ENCODE measurements around the gene TFEB. TPM values are rescaled to one million over a fixed set of nuclear protein-coding genes. Genes with fewer than 3 reads are reported as not detected.
"Not testable (repeated sequence)": the region's sequence is repeated elsewhere in the genome, so short reads cannot be mapped to it uniquely, and the experiment has no call there.

The TFEB gene
- total and polyA plus RNA-seq, 2 experiments from 2014 or later = 34.0 to 41.0 TPM

DNA sequence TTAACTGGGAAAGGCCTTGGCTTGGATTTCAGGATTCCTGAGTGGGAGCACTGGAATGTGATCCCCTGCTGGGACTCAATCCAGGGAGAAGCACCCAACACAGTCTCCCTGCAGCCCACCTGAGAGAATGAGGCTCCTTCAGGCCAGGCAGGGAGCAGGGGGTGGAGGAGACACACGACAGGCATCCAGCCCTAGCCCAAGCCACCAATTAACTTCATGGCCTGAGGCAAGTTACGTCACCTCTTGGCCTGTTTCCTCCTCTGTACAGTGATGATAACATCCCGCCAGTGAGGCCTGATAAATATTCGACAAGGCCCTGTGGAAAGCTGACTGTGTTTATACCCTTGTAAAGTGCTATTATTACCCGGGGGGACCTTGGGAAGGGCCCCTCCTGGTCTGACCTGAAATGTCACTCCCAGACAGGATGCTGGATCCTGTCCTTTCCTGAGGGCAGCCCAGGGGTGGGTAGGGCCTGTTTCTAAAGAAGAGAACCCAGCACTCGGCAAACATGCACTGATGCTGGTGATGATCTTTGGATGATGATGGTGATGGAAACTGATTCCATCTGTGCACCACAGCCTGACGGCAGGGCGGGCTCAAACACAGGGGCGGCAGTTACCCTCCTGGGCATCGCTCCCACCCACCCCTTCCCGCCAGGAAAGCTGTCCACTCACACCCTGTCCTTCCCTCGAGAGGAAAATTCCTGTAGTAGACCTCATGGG, 31.9 kb upstream of the TFEB start:
- Histone ChIP-seq H3K4me1 (ENCODE audit: low read depth) (peaks cover 23% of the 10 kb centered on the region), H3K27ac (peak overlapping the region; percentile 63), H3K27me3 (no peaks in the 10 kb centered on the region), H3K9me3 (ENCODE audit: low read depth) (no peaks in the 10 kb centered on the region), H3K4me3 (no peak overlapping the region), H3K36me3 (peaks cover 11% of the 10 kb centered on the region)
- no peak for TF ChIP-seq CTCF (IDR thresholded peaks at IDR 0.05; ENCODE audit: low read depth, low read length)
- peak; percentile 36 to 87 for DNase-seq (ENCODE audit: low read depth in 1 of 2, low spot score in 1 of 2)

- H3K9me3 ChIP-seq (ENCODE audit: low read depth); H3K27me3 ChIP-seq; H3K27ac ChIP-seq; H3K36me3 ChIP-seq; H3K4me3 ChIP-seq; DNase-seq (ENCODE audit: low read depth in 1 of 2, low spot score in 1 of 2): not testable (repeated sequence)
- peaks cover 23% of the 10 kb centered on the region for H3K4me1 ChIP-seq (ENCODE audit: low read depth)
Observed at GRCh38 chr6:41766043-41766664, 30.7 kb upstream of the TFEB start.

GRCh38 chr6:41763470-41763869, 28.1 kb upstream of the TFEB start:
- peaks cover 17% of the 10 kb centered on the region for H3K4me1 ChIP-seq (ENCODE audit: low read depth)
- no peaks in the 10 kb centered on the region for H3K9me3 ChIP-seq (ENCODE audit: low read depth)
- TF ChIP-seq CTCF (IDR thresholded peaks at IDR 0.05; ENCODE audit: low read depth, low read length) = no peak
- H3K36me3 ChIP-seq = no peaks in the 10 kb centered on the region
- no peak overlapping the region for H3K4me3 ChIP-seq
- DNase-seq (ENCODE audit: low read depth in 1 of 2, low spot score in 1 of 2) = no peak
- no peak overlapping the region for H3K27ac ChIP-seq
- no peaks in the 10 kb centered on the region for H3K27me3 ChIP-seq

GRCh38 chr6:41759905-41760579, 24.6 kb upstream of the TFEB start:
- DNase-seq (ENCODE audit: low read depth in 1 of 2, low spot score in 1 of 2) = no peak
- TF ChIP-seq CTCF (IDR thresholded peaks at IDR 0.05; ENCODE audit: low read depth, low read length) = no peak
- no peaks in the 10 kb centered on the region for H3K4me1 ChIP-seq (ENCODE audit: low read depth)

GRCh38 chr6:41759106-41759904, 23.9 kb upstream of the TFEB start:
- H3K27ac ChIP-seq = no peak overlapping the region
- no peak for TF ChIP-seq CTCF (IDR thresholded peaks at IDR 0.05; ENCODE audit: low read depth, low read length)
- no peaks in the 10 kb centered on the region for H3K27me3 ChIP-seq
- no peak overlapping the region for H3K4me3 ChIP-seq
- DNase-seq (ENCODE audit: low read depth in 1 of 2, low spot score in 1 of 2) = no peak
- H3K4me1 ChIP-seq (ENCODE audit: low read depth) = no peaks in the 10 kb centered on the region
- no peaks in the 10 kb centered on the region for H3K36me3 ChIP-seq
- no peaks in the 10 kb centered on the region for H3K9me3 ChIP-seq (ENCODE audit: low read depth)

More at GRCh38 chr6:41759905-41760579, 24.6 kb upstream of the TFEB start:
- Histone ChIP-seq H3K27me3 (no peaks in the 10 kb centered on the region), H3K9me3 (ENCODE audit: low read depth) (no peaks in the 10 kb centered on the region), H3K36me3 (no peaks in the 10 kb centered on the region), H3K27ac (no peak overlapping the region), H3K4me3 (no peak overlapping the region)

Measured in cardiac muscle cell (in vitro differentiated cells and primary cell).